SK-N-SH (cell line): ENCODE results near the gene AP3B2.

ENCODE experiments used
- ELF1 ChIP-seq: IDR thresholded peaks from 2 replicates; pipeline ENCODE4 v1.4.0; 2012
- MEF2A ChIP-seq: IDR thresholded peaks from 2 replicates; pipeline ENCODE4 v1.4.0; 2012; ENCODE audit warnings: low read depth, borderline replicate concordance
- TAF1 ChIP-seq: IDR thresholded peaks from 2 replicates; pipeline ENCODE4 v1.6.1; 2012; ENCODE audit warnings: low read depth, mild to moderate bottlenecking, low read length, moderate library complexity, borderline replicate concordance
- YY1 ChIP-seq: IDR thresholded peaks from 2 replicates; pipeline ENCODE4 v1.4.0; 2012; ENCODE audit warnings: low read depth, mild to moderate bottlenecking
- TF ChIP-seq, protein P1 (sequence below): IDR thresholded peaks from 2 replicates; pipeline ENCODE4 v1.6.1; 2012; ENCODE audit warnings: mild to moderate bottlenecking, low read depth, low read length, moderate library complexity
- TF ChIP-seq, protein P2 (sequence below): fragments of 200-600 bp; sonication (generic); IDR thresholded peaks from 2 replicates; pipeline ENCODE4 v1.6.1; 2017; ENCODE audit warnings: antibody characterized with exemption, mild to moderate bottlenecking, moderate library complexity
- TF ChIP-seq, protein P3 (sequence below): IDR thresholded peaks from 2 replicates; pipeline ENCODE4 v1.4.0; 2012; ENCODE audit warnings: low read depth, borderline replicate concordance

DNA sequence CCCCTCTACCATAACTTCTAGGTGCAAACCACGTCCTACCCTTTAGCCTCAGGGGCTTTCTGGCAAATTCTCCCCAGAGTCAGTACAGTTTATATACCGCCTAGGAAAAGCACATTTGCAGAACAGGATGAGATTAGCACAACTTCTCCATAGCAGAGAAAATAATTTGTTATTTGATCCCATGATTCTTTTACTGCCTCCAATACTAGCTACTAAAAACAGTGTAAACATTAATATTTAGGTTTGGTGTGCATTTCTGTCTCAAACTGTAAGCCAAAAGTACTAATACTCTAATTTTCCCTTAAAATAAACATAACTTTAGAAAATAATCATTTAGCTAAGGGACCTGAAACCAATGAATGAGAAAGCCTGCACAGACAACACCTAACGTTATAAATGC is 67.0 kb downstream of the AP3B2 start:
- TF ChIP-seq TAF1 (no peak), MEF2A (no peak), YY1 (no peak), ELF1 (no peak)
- TF ChIP-seq, protein P1, sequence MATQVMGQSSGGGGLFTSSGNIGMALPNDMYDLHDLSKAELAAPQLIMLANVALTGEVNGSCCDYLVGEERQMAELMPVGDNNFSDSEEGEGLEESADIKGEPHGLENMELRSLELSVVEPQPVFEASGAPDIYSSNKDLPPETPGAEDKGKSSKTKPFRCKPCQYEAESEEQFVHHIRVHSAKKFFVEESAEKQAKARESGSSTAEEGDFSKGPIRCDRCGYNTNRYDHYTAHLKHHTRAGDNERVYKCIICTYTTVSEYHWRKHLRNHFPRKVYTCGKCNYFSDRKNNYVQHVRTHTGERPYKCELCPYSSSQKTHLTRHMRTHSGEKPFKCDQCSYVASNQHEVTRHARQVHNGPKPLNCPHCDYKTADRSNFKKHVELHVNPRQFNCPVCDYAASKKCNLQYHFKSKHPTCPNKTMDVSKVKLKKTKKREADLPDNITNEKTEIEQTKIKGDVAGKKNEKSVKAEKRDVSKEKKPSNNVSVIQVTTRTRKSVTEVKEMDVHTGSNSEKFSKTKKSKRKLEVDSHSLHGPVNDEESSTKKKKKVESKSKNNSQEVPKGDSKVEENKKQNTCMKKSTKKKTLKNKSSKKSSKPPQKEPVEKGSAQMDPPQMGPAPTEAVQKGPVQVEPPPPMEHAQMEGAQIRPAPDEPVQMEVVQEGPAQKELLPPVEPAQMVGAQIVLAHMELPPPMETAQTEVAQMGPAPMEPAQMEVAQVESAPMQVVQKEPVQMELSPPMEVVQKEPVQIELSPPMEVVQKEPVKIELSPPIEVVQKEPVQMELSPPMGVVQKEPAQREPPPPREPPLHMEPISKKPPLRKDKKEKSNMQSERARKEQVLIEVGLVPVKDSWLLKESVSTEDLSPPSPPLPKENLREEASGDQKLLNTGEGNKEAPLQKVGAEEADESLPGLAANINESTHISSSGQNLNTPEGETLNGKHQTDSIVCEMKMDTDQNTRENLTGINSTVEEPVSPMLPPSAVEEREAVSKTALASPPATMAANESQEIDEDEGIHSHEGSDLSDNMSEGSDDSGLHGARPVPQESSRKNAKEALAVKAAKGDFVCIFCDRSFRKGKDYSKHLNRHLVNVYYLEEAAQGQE, result no peak
- TF ChIP-seq, protein P2, sequence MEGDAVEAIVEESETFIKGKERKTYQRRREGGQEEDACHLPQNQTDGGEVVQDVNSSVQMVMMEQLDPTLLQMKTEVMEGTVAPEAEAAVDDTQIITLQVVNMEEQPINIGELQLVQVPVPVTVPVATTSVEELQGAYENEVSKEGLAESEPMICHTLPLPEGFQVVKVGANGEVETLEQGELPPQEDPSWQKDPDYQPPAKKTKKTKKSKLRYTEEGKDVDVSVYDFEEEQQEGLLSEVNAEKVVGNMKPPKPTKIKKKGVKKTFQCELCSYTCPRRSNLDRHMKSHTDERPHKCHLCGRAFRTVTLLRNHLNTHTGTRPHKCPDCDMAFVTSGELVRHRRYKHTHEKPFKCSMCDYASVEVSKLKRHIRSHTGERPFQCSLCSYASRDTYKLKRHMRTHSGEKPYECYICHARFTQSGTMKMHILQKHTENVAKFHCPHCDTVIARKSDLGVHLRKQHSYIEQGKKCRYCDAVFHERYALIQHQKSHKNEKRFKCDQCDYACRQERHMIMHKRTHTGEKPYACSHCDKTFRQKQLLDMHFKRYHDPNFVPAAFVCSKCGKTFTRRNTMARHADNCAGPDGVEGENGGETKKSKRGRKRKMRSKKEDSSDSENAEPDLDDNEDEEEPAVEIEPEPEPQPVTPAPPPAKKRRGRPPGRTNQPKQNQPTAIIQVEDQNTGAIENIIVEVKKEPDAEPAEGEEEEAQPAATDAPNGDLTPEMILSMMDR, result no peak
- TF ChIP-seq, protein P3, sequence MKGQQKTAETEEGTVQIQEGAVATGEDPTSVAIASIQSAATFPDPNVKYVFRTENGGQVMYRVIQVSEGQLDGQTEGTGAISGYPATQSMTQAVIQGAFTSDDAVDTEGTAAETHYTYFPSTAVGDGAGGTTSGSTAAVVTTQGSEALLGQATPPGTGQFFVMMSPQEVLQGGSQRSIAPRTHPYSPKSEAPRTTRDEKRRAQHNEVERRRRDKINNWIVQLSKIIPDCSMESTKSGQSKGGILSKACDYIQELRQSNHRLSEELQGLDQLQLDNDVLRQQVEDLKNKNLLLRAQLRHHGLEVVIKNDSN, result no peak
